K562 (cell line): ENCODE data around the gene C2orf69. TPM values are rescaled to one million over a fixed set of nuclear protein-coding genes. Genes with fewer than 3 reads are reported as not detected.

Source experiments
- ATF1 ChIP-seq, 2 experiments: fragments of 450-650 bp in 1 of 2; IDR thresholded peaks; 2 replicates each; pipeline ENCODE4 v1.6.1; 2016; ENCODE audit warnings: missing compliant biosample characterization in 1 of 2, missing genetic modification characterization in 1 of 2
- EP300 ChIP-seq: IDR thresholded peaks from 2 replicates; pipeline ENCODE4 v1.6.1; 2012; ENCODE audit warnings: low read length, improper control_type of control experiment
- FOSL1 ChIP-seq: fragments of 200-800 bp; sonication (Bioruptor generic); conservative IDR thresholded peaks from 2 replicates; pipeline ENCODE4 v1.6.1; 2016; ENCODE audit warnings: missing genetic modification characterization, missing compliant biosample characterization
- HNRNPL ChIP-seq: fragments of 200-400 bp; formaldehyde crosslinking; IDR thresholded peaks from 2 replicates; pipeline ENCODE4 v1.6.1; 2017; ENCODE audit warnings: low read depth, mild to moderate bottlenecking, low read length
- KDM1A ChIP-seq, 2 experiments: fragments of 450-650 bp; IDR thresholded peaks; 2 replicates each; pipeline ENCODE4 v1.6.1; 2016; ENCODE audit warnings: mild to moderate bottlenecking in 2 of 2
- MITF ChIP-seq: IDR thresholded peaks from 2 replicates; pipeline ENCODE4 v1.6.1; 2014; ENCODE audit warnings: antibody characterized with exemption
- NR2C2 ChIP-seq, 2 experiments: fragments of 200-800 bp in 1 of 2; sonication (Bioruptor generic) in 1 of 2; sonication (generic) in 1 of 2; formaldehyde crosslinking in 1 of 2; IDR thresholded peaks; 2 replicates each; pipeline versions ENCODE4 v1.6.1 to v1.8.0; 2016 to 2022; ENCODE audit warnings: mild to moderate bottlenecking in 1 of 2, missing compliant biosample characterization in 1 of 2, missing genetic modification characterization in 1 of 2, missing genetic modification reagents in 1 of 2
- RAD21 ChIP-seq, 2 experiments: fragments of 250-450 bp in 1 of 2; fragments of 450-650 bp in 1 of 2; sonication (Bioruptor Pico) in 1 of 2; formaldehyde crosslinking in 1 of 2; IDR thresholded peaks in 1 of 2; conservative IDR thresholded peaks in 1 of 2; 2 replicates each; pipeline versions ENCODE4 v1.4.0 to v1.8.0; 2020 to 2022; ENCODE audit warnings: mild to moderate bottlenecking in 2 of 2, moderate library complexity in 1 of 2
- SMARCE1 ChIP-seq: fragments of 450-650 bp; IDR thresholded peaks from 2 replicates; pipeline ENCODE4 v1.7.1; 2016; ENCODE audit warnings: mild to moderate bottlenecking
- ZNF589 ChIP-seq: fragments of 200-800 bp; sonication (Bioruptor generic); IDR thresholded peaks from 2 replicates; pipeline ENCODE4 v1.6.1; 2016; ENCODE audit warnings: low read depth, missing genetic modification characterization, missing compliant biosample characterization
- ZZZ3 ChIP-seq: fragments of 450-650 bp; IDR thresholded peaks from 2 replicates; pipeline ENCODE4 v1.6.1; 2016; ENCODE audit warnings: antibody characterized with exemption, mild to moderate bottlenecking, moderate library complexity
- polyA plus RNA-seq, 8 experiments: library from polyadenylated mRNA; depleted of rRNA in 4 of 8; stranded (reverse) in 5 of 8; unstranded in 3 of 8; fragments of >200 nt; fragmentation: Nextera tagmentation in 2 of 8; fragmentation: Illumina TruSeq in 1 of 8; extraction: Ambion mirVana in 2 of 8; extraction: Trizol in 1 of 8; gene quantifications; 2 replicates each; pipeline versions ENCODE4 v1.2.1 to v1.2.3, GENCODE V29; 2011 to 2014; ENCODE audit warnings: inconsistent platforms in 1 of 8, missing spikeins in 1 of 8
- total RNA-seq, 7 experiments: library from RNA; depleted of rRNA in 6 of 7; stranded (reverse); fragments of >200 nt in 6 of 7; fragmentation: Illumina TruSeq in 2 of 7; extraction: Trizol in 2 of 7; gene quantifications; 2 replicates each; pipeline versions ENCODE4 v1.2.1 to v1.2.3, GENCODE V29; 2011 to 2021; ENCODE audit warnings: low replicate concordance in 1 of 7
- TF ChIP-seq, protein P1 (sequence below): fragments of 450-650 bp; IDR thresholded peaks from 2 replicates; pipeline ENCODE4 v1.6.1; 2016; ENCODE audit warnings: antibody characterized with exemption
- TF ChIP-seq, protein P2 (sequence below), 3 experiments: fragments of 200-800 bp in 1 of 3; fragments of 250-450 bp in 1 of 3; fragments of 450-650 bp in 1 of 3; sonication (Bioruptor Pico) in 1 of 3; sonication (Bioruptor generic) in 1 of 3; formaldehyde crosslinking in 1 of 3; IDR thresholded peaks; 2 replicates each; pipeline versions ENCODE4 v1.6.1 to v1.8.0; 2016 to 2022; ENCODE audit warnings: mild to moderate bottlenecking in 2 of 3, missing genetic modification characterization in 2 of 3, missing compliant biosample characterization in 1 of 3, moderate library complexity in 1 of 3
- TF ChIP-seq, protein P3 (sequence below), 2 experiments: IDR thresholded peaks; 2 replicates each; pipeline ENCODE4 v1.6.1; 2011; ENCODE audit warnings: borderline replicate concordance in 1 of 2, control low read depth in 1 of 2, low read depth in 1 of 2, low read length in 1 of 2, mild to moderate bottlenecking in 1 of 2, mixed read lengths in 1 of 2, moderate library complexity in 1 of 2; ENCODE audit not compliant: insufficient read depth in 1 of 2, insufficient read length in 1 of 2, poor library complexity in 1 of 2, severe bottlenecking in 1 of 2; ENCODE audit errors: extremely low read depth in 1 of 2

C2orf69 gene
- total and polyA plus RNA-seq, 9 of the 15 experiments (the other 6 are each of a cell fraction or from before 2014, with no cell fraction given), result 3.4 to 9.8 (median 5.7) TPM

- TF ChIP-seq KDM1A (IDR thresholded peaks at IDR 0.05), result no peak
- no peak for TF ChIP-seq FOSL1 (tag)
- no peak for TF ChIP-seq MITF
- TF ChIP-seq, protein P1, sequence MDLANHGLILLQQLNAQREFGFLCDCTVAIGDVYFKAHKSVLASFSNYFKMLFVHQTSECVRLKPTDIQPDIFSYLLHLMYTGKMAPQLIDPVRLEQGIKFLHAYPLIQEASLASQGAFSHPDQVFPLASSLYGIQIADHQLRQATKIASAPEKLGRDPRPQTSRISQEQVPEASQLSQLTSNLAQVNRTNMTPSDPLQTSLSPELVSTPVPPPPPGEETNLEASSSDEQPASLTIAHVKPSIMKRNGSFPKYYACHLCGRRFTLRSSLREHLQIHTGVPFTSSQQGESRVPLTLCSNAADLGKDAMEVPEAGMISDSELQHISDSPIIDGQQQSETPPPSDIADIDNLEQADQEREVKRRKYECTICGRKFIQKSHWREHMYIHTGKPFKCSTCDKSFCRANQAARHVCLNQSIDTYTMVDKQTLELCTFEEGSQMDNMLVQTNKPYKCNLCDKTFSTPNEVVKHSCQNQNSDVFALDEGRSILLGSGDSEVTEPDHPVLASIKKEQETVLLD, result no peak
- TF ChIP-seq, protein P2, sequence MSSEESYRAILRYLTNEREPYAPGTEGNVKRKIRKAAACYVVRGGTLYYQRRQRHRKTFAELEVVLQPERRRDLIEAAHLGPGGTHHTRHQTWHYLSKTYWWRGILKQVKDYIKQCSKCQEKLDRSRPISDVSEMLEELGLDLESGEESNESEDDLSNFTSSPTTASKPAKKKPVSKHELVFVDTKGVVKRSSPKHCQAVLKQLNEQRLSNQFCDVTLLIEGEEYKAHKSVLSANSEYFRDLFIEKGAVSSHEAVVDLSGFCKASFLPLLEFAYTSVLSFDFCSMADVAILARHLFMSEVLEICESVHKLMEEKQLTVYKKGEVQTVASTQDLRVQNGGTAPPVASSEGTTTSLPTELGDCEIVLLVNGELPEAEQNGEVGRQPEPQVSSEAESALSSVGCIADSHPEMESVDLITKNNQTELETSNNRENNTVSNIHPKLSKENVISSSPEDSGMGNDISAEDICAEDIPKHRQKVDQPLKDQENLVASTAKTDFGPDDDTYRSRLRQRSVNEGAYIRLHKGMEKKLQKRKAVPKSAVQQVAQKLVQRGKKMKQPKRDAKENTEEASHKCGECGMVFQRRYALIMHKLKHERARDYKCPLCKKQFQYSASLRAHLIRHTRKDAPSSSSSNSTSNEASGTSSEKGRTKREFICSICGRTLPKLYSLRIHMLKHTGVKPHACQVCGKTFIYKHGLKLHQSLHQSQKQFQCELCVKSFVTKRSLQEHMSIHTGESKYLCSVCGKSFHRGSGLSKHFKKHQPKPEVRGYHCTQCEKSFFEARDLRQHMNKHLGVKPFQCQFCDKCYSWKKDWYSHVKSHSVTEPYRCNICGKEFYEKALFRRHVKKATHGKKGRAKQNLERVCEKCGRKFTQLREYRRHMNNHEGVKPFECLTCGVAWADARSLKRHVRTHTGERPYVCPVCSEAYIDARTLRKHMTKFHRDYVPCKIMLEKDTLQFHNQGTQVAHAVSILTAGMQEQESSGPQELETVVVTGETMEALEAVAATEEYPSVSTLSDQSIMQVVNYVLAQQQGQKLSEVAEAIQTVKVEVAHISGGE (CRISPR knock-in tag; IDR thresholded peaks at IDR 0.05), result no peak
- no peak for TF ChIP-seq ZNF589
- TF ChIP-seq ATF1 (CRISPR knock-in tag; IDR thresholded peaks at IDR 0.05), result no peak
- no peak for TF ChIP-seq ATF1 (tag; IDR thresholded peaks at IDR 0.05)
- no peak for TF ChIP-seq RAD21 (CRISPR knock-in tag; conservative IDR thresholded peaks at IDR 0.05 in 1 of 2, IDR thresholded peaks at IDR 0.05 in 1 of 2)
- TF ChIP-seq HNRNPL, result no peak
- TF ChIP-seq EP300, result peak; percentile 44
- no peak for TF ChIP-seq NR2C2 (CRISPR knock-in tag; IDR thresholded peaks at IDR 0.05)
- TF ChIP-seq NR2C2 (tag; IDR thresholded peaks at IDR 0.05), result no peak
- no peak for TF ChIP-seq ZZZ3
- TF ChIP-seq SMARCE1, result peak; percentile 28; the same call in 1 of the 2 replicates
- TF ChIP-seq, protein P3, sequence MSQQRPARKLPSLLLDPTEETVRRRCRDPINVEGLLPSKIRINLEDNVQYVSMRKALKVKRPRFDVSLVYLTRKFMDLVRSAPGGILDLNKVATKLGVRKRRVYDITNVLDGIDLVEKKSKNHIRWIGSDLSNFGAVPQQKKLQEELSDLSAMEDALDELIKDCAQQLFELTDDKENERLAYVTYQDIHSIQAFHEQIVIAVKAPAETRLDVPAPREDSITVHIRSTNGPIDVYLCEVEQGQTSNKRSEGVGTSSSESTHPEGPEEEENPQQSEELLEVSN (IDR thresholded peaks at IDR 0.05; ENCODE audit: borderline replicate concordance in 1 of 2, extremely low read depth in 1 of 2, insufficient read depth in 1 of 2, insufficient read length in 1 of 2, low read depth in 1 of 2, low read length in 1 of 2, poor library complexity in 1 of 2, severe bottlenecking in 1 of 2), result no peak
These were observed 8.5 kb upstream of the C2orf69 start (continued) for GRCh38 chr2:199902486-199903110.
